AG09309 (cell line): ENCODE data around the gene TSHZ3.

Source experiments
- DNase-seq: peaks from one replicate; pipeline ENCODE4 v3.0.0-alpha.2; 2010; ENCODE audit warnings: low read depth
- H3K4me3 ChIP-seq: 2 replicates; pipeline ENCODE4 v1.5.1; 2011; ENCODE audit warnings: mild to moderate bottlenecking, low read depth, low read length, moderate library complexity; ENCODE audit not compliant: control insufficient read depth
- TF ChIP-seq, protein P1 (sequence below): IDR thresholded peaks from 2 replicates; pipeline ENCODE4 v1.5.1; 2011; ENCODE audit warnings: mild to moderate bottlenecking, low read depth, low read length, inconsistent platforms; ENCODE audit not compliant: insufficient read depth, control insufficient read depth; ENCODE audit errors: missing control alignments

Gene TSHZ3

GRCh38 chr19:31347354-31347753 is 1.9 kb downstream of the TSHZ3 start:
- peak overlapping the region; percentile 79 for H3K4me3 ChIP-seq

DNA sequence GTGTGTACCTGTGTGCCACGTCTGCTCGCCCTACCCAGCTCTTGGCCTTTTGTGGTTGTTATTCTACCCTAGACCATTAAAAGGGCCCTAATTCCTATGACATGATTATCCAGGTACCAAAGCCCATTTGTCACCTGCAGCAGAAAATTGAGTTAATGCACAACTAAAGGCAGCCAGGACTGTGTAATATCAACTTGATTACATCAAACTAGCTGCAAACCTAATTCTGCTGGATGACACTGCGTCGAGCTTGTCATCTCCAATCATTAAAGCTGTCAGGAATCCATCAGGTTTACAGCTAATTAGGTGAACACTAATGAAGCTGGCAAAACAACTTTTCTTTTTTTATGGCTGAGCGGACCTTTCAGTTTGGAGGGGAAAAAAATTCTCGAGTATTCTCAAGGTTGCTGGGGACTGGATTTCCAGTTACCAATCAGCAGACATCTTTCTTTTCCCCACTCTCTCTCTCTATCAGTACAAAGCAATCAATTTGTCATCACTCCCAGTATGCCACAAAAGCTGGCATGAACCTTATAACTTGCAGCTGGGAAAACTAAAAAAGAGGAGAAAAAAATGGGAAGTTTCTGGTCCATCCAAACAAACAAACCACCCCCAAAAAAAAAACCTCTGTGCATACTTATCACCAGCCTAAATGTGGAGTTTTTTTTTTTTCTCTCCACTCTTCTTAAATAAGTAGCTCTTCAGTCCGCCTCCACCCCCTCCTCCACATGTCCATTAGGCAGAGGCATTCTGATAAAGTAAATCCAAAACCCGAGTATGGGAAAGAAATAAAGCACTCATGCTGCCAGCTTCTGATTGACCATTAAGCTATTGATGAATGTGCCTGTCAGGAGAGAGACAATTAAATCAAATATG is 2.8 kb downstream of the TSHZ3 start:
- DNase-seq = no peak
- H3K4me3 ChIP-seq = no peak overlapping the region
- TF ChIP-seq, protein P1, sequence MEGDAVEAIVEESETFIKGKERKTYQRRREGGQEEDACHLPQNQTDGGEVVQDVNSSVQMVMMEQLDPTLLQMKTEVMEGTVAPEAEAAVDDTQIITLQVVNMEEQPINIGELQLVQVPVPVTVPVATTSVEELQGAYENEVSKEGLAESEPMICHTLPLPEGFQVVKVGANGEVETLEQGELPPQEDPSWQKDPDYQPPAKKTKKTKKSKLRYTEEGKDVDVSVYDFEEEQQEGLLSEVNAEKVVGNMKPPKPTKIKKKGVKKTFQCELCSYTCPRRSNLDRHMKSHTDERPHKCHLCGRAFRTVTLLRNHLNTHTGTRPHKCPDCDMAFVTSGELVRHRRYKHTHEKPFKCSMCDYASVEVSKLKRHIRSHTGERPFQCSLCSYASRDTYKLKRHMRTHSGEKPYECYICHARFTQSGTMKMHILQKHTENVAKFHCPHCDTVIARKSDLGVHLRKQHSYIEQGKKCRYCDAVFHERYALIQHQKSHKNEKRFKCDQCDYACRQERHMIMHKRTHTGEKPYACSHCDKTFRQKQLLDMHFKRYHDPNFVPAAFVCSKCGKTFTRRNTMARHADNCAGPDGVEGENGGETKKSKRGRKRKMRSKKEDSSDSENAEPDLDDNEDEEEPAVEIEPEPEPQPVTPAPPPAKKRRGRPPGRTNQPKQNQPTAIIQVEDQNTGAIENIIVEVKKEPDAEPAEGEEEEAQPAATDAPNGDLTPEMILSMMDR = no peak

More at GRCh38 chr19:31347354-31347753, 1.9 kb downstream of the TSHZ3 start:
- TF ChIP-seq, protein P1 = no peak
- DNase-seq = no peak

DNA sequence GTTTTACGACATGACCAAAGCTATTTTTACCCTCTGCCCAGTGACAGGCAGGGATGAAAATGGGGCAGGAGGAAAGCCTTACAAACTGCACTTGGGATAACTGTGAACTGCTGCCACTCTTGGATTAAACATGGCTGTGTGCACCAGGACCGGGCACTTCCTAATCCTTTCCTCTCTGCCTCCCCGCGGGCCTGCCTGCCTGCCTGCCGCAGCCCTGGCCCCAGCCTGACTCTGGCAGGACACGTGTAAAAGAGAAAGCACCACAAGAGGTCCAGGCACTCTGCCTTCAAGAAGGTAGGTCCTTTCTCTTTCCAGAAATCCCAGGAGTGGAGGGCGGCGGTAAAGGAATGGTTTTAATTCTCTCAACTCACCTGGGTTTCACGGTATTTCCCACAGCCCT is 4.8 kb downstream of the TSHZ3 start:
- H3K4me3 ChIP-seq = no peak overlapping the region
- TF ChIP-seq, protein P1 = no peak
- DNase-seq = no peak

GRCh38 chr19:31342926-31343325 is 6.3 kb downstream of the TSHZ3 start:
- no peak for DNase-seq
- H3K4me3 ChIP-seq = no peak overlapping the region
- TF ChIP-seq, protein P1 = no peak

GRCh38 chr19:31340042-31341025 is 8.9 kb downstream of the TSHZ3 start:
- DNase-seq = peak; percentile 59
- TF ChIP-seq, protein P1 = no peak
- no peak overlapping the region for H3K4me3 ChIP-seq

DNA sequence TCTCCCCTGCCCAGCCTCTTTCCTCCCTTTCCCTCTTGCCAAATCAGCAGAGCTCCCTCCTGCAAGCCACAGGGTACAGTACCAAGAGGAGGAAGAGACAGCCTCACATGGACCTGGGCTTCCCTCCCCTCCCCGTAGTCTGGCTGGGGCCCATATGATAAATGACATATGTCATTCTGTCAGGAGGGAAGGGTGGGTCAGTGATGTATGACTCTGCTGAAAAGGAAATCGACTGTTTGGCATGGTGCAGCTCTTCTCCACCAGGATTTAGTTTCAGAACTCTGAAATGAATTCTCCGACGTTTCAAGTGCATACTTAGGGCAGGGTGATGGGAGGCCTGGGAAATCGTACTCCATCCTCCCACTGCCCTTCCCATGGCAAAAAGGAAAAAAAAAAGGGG is 9.8 kb downstream of the TSHZ3 start:
- no peak for DNase-seq
- TF ChIP-seq, protein P1 = no peak
- no peak overlapping the region for H3K4me3 ChIP-seq
